SK-N-DZ (cell line): ENCODE data around the gene AUTS2.

Source experiments
- DNase-seq: peaks from one replicate; pipeline ENCODE4 v3.0.0-alpha.2; 2015; ENCODE audit warnings: low spot score

AUTS2 gene

DNA sequence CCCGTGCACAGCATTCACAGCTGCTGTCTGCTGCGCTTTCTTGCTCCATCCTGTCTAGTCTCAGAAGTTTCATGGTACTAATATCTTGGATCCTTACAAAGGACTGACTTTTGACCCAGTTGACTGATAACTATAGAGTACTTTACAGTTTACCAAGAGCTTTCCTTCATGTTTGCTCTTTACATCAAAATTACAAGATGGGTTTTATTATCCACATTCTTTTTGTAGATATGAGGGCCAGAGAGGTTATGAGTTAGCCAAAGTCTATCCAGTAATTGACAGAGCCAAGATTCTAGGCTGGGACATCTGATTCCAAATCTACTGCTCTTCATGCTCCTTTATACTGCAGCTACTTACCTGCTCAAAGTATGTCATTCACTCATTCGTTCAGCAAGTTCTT lies 218.2 kb downstream of the AUTS2 start:
- no peak for DNase-seq

- DNase-seq: no peak
Measured at GRCh38 chr7:69817121-69817520, 218.8 kb downstream of the AUTS2 start.

- peak; percentile 91 for DNase-seq
Measured at GRCh38 chr7:69817841-69818635, 219.8 kb downstream of the AUTS2 start.

DNA sequence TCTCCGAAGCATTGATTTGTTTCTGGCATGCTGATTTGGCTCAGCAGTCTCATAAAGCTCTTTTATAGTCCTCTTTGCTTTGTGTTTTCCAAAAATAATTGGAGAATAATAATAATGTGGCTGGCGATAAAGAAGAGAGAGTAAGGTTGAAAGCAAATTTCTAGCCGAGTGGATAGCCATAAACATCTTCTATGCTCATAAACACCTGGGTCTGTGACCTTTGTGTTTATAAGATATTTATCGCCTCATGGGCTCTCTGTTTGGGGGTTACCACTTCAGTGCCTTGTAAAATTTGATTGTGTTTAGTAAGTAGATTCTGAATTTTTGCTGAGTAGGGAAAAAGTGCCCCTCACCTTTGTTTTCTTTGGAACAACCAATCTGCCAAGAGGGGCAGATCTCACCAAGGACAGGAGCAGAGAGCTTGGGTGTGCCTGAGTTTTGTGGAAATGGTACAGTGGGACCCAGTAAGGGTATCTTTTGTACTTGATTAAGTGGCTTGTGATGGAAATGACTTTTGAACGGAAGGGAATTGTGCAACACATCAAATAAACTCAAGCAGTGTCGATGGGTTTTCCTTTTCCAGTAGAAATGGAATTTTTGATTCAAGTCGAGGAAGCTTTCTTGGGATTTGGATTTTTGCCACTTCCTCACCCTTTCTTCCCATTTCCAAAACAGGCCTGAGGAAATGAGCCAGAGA lies 220.5 kb downstream of the AUTS2 start:
- no peak for DNase-seq

DNA sequence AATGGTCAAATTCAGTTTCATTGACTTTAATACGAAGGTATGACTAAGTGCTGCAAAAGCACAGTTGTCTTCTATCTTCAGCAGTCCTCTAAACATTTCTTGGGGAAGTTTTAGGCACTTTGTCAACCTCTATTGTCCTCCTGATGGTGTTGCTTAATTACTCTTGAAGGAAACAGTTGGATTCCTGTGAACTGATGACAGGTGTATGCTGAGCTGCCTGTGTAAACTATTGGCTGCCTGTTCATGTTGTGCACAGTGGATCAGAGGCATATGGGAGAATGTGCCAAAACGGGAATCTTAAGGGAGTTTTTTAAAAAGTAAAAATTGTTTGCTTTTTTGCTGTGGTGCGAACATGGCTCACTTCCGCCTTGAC lies 221.0 kb downstream of the AUTS2 start:
- no peak for DNase-seq

- DNase-seq: no peak
Measured at GRCh38 chr7:69820479-69821192, 222.4 kb downstream of the AUTS2 start.

GRCh38 chr7:69822386-69822785 lies 224.1 kb downstream of the AUTS2 start:
- DNase-seq: no peak

- DNase-seq: no peak
Measured at GRCh38 chr7:69823151-69823744, 225.0 kb downstream of the AUTS2 start.

GRCh38 chr7:69825113-69825972 lies 227.1 kb downstream of the AUTS2 start:
- no peak for DNase-seq

- DNase-seq: no peak
Measured at GRCh38 chr7:69826283-69826682, 228.0 kb downstream of the AUTS2 start.

- no peak for DNase-seq
Measured at GRCh38 chr7:69827140-69827539, 228.9 kb downstream of the AUTS2 start.

- no peak for DNase-seq
Measured at GRCh38 chr7:69827558-69827957, 229.3 kb downstream of the AUTS2 start.

- DNase-seq: no peak
Measured at GRCh38 chr7:69832356-69832755, 234.1 kb downstream of the AUTS2 start.

- DNase-seq: no peak
Measured at GRCh38 chr7:69833964-69834363, 235.7 kb downstream of the AUTS2 start.

- no peak for DNase-seq
Measured at GRCh38 chr7:69836702-69837101, 238.4 kb downstream of the AUTS2 start.

- DNase-seq: no peak
Measured at GRCh38 chr7:69837387-69838068, 239.3 kb downstream of the AUTS2 start.

DNA sequence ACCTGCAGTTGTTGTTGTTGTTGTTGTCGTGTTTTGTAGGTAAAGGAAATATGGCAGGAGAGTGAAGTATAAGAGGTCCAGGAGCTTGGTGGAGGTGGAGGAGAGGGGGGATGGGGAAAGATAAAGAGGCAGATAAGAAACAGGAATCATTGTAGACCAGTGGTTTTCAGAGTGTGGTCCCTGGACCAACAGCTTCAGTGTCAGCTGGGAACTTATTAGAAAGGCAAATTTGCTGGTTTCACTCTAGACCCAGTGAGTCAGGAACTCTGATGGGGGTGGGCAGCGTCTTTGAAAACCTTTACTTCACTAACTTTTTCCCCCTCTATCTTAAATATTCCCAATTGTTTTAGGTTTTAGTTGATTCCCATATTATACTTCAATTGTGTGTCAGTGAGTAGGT lies 241.5 kb downstream of the AUTS2 start:
- DNase-seq: no peak

GRCh38 chr7:69840248-69840647 lies 242.0 kb downstream of the AUTS2 start:
- no peak for DNase-seq

- no peak for DNase-seq
Measured at GRCh38 chr7:69843653-69844052, 245.4 kb downstream of the AUTS2 start.

DNA sequence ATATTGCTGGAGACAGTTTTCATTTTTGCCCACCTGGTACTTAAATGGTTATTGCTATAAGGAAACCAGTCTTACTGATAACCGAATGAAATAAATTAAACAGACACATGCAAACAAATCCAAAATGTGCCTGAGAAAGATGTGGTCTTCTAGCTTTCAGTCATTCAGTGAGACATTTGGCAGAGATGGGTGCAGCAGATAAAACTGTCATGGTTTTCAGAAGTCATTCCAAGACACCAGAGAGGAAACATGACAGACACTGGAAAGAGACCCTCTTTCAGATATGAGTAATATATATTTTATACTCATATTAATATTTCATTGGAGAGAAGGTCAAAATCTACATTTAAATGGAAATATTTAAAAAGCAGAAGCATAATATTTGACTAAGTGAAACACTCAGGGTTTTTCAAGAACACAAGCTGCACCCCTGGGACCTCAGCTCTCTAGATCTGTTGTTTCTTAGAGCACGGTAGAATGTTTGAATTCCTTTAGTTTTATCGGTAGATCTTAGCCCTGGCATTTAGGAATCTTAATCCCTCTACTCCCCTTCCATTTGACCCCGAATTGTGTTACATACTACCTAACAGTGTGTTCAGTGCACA lies 246.1 kb downstream of the AUTS2 start:
- no peak for DNase-seq
